Measurements from ENCODE around the gene GLIS1.

The GLIS1 gene

DNA sequence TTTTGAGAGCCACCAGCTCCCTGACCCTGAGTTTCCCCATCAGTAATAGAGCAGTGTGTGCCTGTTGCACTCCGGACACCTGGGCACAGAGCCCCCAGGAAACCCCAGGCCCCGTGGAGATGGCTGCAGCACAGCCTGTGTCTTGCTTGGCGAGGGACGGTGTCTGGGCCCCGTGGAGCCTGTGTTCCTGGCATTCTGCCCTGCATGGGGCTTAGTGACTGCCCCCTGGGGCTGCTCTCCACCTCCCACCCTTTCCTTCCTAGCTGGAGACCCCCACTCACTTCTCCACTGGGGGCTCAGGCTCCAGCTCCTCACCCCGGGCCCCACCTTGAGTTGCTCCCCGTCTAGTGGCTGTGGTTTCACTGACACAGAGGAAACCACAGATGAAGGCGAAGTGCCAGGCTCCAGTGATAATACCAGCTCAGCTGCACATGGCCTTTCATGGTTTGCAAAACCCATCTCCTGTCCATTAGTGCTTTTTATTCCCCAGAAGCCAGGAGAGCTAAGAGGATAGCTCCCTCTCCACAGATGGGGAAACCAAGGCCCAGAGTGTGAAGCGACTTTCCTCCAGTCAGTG is 240.3 kb downstream of the GLIS1 start:
- DNase-seq (ENCODE audit: low spot score) = no peak
- TF ChIP-seq CTCF (IDR thresholded peaks at IDR 0.05; ENCODE audit: extremely low read depth, missing control alignments) = no peak

DNA sequence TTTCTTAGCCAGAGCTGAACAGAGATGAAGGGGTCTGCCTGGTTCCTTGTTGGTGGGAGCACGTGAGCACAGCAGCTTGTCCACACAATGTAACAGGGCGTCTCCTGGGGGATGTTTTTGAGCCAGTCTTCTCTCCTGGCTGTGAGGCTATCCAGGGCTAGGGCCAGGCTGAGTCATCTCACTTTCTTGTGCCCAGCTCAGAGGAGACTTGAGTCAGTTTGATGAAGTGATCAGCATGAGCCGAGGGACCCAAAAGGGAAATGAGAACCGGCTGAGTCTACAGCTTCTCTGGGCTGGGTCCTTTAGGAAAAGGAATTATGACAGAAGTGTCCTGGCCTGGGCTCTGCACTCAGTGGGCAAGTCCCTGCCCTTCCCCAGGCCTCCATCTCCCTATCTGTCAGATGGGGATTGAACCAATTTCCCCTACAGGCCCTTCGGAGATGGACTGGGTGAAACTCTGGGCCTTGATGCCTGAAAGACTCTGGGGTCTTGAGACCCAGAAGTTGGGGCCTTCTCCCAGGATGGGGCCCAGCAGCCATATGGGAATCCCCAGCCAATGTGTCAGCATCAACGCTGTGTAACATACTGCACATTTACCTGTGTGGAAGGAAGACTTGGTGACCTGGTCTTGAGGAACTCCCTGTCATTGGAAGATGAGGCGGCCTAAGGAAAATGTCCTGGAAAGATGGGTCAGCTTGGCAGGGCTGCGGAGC is 243.2 kb downstream of the GLIS1 start:
- TF ChIP-seq CTCF (IDR thresholded peaks at IDR 0.05; ENCODE audit: extremely low read depth, missing control alignments) = no peak
- no peak for DNase-seq (ENCODE audit: low spot score)

DNA sequence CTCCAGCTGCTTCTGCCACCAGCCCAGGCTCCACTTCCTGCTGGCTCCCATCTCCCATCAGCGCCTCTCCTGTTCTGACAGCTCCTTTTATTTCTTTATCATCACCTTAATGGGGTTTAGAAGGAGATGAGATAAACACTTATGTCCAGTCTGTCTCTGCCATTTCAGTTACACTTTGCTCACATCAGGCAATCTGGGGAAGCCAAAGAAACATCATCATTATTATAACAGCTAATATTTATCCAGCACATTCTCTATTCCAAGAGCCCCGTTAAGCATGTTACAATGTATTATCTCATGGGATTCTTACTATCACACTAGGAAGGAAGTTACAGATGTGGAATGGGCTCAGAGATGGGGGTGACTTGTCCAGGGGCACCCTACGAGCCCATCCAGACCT is 248.6 kb downstream of the GLIS1 start:
- no peak for DNase-seq (ENCODE audit: low spot score)
- TF ChIP-seq CTCF (IDR thresholded peaks at IDR 0.05; ENCODE audit: extremely low read depth, missing control alignments) = no peak

DNA sequence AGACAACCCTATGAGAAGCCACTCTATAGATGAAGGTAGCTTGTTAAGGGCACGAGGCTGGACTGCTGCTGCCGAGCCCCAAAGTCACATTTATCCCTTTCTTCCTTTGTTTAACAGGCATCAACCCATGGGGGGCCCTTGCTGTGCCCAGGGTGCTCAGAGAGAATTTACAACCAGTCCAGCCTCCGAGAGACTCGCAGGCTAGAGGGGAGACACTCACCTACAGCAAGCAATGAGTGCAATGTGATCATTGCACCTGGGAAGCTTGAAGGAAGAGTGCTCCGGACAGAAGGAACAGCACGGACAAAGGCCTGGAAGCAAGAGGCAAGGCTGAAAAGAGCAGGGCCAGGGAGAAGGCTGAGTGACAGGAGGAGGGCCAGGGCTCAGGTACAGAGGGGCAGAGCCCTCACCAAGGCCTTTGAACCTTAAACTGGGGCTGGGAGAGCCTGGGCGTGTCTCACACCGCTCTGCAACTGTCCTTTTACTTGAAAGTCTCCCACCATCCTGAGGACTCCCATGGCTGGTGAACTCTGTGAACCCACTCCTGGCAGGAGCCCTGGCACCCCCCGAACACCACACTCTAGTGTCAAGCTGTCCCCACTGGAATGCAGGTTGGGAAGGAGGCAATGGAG is 252.5 kb downstream of the GLIS1 start:
- no peak for TF ChIP-seq CTCF (IDR thresholded peaks at IDR 0.05; ENCODE audit: extremely low read depth, missing control alignments)
- DNase-seq (ENCODE audit: low spot score) = no peak

DNA sequence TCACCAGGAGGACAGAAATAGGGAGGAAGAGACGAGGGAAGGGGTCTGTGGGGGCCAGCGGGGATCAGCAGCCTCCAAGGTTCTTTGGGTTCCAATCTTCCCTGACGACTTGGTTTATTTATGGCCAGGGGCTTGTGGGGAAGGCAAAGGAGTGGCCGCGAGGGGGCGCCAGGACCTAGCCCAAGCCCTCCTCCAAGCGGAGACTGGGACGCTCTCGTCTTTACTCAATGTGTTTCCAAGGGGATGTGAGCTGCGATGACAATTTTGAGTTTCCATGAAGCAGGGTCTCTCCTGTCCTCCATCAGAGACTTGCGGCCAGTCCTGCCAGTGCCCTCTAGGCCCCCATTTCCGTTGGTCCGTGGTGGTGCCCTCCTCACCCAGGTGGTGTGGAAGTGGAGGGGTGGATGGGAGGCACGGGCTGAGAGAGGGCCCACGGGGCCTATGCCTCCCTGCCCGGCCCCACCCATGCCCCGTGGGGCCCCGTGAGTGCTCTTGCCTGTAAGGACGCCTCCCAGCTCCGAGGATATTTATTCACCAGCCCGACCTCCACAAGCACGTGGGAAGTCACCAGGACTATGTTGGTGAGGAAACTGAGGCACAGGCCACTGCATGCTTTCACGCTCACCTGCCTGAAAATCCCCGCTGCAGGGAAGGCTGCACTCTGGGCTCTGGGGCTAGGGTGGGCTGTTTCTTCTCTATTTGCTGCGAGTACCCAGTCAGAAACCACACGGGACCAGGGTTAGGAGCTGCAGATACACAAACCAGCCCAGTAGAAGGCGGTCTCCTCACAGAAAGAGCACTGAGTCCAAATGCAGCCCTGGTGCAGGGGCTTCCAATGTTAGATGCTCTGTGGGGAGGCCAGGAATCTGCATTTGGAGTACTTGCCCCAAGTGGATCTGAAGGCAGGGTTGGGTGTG is 253.2 kb downstream of the GLIS1 start:
- peak; percentile 79 for DNase-seq (ENCODE audit: low spot score)
- peak; percentile 91 for TF ChIP-seq CTCF (IDR thresholded peaks at IDR 0.05; ENCODE audit: extremely low read depth, missing control alignments)

DNA sequence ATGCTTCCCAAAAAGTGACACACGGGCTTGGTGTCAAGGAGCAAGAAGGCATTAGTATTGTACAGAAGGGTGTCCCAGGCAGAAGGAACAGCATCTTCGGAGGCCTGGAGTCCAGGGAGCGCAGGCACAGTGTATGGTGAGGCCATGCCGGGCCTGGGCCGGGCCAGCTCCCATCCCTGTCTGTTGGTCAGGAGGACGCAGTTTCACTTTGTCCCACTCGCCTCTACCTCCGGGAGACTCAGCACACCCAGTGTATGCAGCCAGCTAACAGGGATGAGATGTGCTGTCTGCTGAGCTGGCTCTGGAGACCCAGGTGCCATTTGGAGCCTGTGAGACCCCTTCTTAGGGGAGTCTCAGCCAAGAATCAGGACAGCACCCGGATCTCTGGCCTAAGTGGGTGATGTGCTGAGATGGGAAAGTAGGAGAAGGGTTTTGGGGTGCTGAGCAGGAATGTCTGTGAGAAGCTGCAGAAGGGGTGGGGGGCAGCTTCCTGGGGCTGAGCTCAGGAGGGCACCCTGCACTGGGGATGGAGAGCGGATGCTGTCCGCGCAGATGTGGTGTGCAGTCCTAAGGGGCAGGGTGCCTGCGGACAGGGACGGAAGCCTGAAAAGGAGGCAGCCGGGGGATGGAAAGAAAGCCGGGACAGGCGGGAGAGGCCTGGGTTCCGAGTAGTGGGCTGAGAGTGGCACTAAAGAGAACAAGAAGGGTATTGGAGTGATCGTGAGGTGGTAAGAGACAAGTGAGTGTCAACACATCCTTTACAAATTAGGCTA is 254.1 kb downstream of the GLIS1 start:
- TF ChIP-seq CTCF (IDR thresholded peaks at IDR 0.05; ENCODE audit: extremely low read depth, missing control alignments) = no peak
- no peak for DNase-seq (ENCODE audit: low spot score)

Data from GM20000 (cell line).